Putamen (tissue), 1 donor: ENCODE measurements around the gene ARHGAP22.

ENCODE experiments used
- DNase-seq: peaks from one replicate; pipeline ENCODE4 v3.0.0-alpha.2; 2016; ENCODE audit warnings: low spot score

ARHGAP22 gene

DNA sequence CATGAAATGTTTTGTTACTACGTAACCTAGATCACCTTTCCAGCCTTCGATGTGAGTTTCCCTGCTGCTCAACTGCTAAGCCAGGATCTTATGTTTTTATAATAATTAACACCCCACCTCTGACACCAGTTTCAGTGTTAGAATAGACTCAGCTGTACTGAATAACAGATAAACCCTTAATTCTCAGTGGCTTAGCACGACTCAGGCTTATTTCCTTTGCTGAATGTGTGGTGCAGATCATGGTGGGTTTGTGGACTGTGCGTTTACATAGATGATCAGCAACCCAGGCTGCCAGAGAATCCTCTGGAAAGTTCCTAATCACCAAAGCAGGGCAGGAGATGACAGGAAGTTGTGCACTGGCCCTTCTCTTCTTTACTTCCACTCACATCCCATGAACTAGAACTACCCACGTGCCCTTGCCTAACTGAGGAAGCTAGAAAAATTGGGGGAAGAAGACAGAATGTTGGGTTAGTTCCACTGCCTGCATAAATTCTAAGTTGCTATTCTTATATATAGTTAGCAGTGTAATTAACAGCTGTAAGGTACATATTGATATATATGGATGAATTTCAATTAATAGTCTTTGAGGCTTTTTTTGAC, 186.6 kb downstream of the ARHGAP22 start:
- no peak for DNase-seq

DNA sequence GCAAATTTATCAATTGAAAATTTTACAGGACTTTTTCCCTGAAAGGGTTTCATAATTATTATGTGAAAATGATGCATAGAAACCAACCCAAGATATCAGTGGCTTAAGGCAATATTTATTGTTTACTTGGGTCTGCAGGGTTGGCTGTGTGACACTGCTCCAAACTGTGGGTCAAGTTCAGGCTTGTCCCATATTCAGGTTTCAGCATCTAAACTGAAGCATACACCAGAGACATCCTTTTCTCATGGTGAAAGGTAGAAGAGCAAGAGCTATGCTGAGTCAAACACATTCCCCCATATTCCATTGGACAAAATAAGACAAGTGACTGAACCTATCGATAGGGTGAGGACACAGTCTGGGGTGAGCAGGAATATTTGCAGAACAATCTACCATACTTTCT, 187.5 kb downstream of the ARHGAP22 start:
- no peak for DNase-seq

GRCh38 chr10:48416584-48417232, 188.2 kb downstream of the ARHGAP22 start:
- no peak for DNase-seq

DNA sequence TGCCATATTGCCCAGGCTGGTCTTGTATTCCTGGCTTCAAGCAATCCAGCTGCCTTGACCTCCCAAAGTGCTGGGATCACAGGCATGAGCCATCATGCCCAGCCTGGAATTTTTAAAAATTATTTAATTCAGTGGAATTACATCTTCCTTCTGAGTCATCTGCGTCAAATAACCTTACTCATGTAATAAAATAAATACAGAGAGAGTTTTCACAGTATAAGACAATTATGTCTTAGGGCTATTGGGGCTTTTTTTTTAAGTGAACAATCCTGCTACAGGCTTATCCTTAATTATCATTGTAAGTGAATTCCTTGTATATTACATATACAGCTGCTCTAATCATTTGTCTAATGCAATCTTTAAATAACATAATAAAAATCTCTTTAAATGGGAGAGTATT, 190.1 kb downstream of the ARHGAP22 start:
- no peak for DNase-seq

DNA sequence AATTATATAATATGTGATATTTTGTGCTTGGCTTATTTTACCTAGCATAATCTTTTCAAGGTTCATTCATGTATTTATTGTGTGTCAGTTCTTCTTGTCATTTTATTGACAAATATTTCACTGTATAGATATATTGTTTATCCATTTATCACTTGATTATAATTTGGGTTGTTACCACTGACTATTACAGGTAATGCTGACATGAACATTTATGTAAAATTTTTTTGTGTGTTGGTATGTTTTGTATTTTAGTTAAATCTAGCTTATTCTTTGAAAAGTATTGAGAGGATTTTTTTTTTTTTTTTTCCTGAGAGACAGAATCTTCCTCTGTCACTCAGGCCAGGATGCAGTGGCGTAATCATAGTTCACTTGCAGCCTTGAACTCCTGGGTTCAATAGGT, 190.7 kb downstream of the ARHGAP22 start:
- no peak for DNase-seq

DNA sequence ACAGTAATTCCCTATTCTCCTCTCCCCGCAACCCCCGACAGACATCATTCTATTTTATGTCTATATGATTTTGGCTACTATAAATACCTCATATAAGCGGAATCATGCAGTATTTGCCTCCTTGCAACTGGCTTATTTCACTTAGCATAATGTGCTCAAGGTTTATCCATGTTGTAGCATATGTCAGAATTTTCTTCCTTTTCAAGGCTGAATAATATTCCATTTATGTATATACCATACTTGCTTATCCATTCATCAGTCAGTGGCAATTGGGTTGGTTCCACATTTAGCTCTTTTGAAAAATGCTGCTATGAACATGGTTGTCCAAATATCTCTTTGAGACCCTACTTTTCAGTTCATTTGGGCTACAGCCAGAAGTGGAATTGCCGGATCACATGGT, 191.9 kb downstream of the ARHGAP22 start:
- DNase-seq = no peak

GRCh38 chr10:48412081-48412480, 192.8 kb downstream of the ARHGAP22 start:
- DNase-seq = no peak

DNA sequence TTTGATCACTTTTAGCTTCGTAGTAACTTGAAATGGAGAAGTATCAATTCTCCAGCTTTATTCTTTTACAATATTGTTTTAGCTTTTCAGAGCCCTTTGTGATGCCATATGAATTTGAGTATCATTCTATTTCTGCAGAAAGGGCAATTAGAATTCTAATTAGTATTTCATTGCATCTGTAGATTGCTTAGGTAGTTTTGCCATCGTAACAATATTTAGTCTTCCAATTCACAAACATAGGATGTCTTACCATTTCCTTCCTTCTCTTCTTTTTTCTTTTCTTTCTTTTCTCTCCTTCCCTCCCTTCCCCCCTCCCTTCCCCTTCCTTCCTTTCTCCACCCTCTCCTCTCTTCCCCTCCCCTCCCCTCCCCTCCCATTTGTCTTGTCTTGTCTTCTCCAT, 193.4 kb downstream of the ARHGAP22 start:
- no peak for DNase-seq

GRCh38 chr10:48410503-48410902, 194.4 kb downstream of the ARHGAP22 start:
- DNase-seq = no peak

- DNase-seq = no peak
These were observed 198.2 kb downstream of the ARHGAP22 start for GRCh38 chr10:48406658-48407057.

DNA sequence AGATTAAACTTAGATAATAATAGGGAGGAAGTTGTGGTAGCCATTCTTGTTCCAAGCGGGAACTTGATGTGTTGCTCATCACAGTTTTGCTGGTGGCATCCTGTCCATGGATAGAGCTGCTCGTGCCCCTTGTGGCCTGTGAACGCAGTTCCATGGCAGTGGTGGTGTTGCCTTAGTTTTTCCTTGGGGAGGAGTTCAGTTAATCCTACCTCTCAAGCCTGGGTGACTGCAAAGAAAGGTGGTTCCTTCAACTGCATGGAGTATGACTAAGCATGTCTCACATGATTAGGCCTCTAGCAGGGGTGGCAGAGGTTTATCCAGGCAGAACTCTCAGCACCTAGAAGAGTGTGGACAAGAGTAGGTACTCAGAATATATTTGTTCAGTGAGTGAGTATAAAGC, 198.7 kb downstream of the ARHGAP22 start:
- no peak for DNase-seq

- DNase-seq = no peak
These were observed 200.2 kb downstream of the ARHGAP22 start for GRCh38 chr10:48404646-48405045.

DNA sequence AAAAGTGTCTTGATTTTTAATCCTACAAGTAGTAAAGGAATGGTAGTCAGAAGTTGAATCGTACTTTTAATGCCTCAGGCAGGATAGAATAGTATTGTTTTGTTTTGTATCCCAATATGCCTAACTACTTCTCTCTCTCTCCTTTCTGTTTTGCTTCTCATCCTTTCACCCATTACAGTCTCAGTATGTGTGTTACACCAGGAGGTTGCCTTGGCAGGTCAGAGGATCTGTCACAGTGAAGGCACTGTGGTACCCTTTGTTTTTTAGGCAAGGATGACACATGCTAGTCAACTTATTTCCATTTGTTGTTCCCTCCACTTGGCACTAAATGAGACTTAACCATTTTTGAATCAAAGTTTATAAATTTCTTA, 204.0 kb downstream of the ARHGAP22 start:
- DNase-seq = no peak

DNA sequence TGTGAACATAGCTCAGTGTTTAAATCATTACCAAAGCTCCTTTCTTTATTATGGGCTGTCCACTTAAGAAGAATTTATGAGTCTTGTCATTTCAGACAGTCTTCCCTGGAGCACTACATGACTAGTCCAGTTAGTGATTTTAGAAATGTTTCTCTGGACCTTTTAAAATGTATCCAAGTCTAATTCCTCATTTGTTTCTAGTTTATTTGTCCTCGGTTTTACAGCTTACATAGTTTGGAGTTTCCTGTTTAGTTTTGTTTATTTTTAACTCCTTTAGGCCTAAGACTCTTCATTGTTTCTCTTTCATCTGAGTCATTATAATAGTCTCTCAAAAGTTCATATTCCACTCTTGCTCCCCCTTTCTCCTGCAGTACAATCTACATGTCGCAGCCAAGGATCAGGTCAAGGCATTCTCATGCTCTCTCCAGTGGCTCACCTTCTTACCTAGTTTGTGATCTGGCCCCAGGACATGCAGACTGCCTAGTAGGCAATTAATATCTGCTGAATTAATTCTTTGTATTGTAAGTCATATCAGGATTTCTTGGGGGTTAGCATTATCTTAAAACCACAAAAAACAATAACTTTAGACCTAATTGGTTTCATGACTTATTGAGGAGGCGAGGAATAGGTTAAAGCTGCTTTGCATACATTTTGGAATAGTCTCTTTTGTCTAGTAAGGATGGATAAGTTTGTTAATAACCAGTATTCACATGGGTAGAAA, 204.6 kb downstream of the ARHGAP22 start:
- no peak for DNase-seq

GRCh38 chr10:48399551-48399950, 205.3 kb downstream of the ARHGAP22 start:
- no peak for DNase-seq

DNA sequence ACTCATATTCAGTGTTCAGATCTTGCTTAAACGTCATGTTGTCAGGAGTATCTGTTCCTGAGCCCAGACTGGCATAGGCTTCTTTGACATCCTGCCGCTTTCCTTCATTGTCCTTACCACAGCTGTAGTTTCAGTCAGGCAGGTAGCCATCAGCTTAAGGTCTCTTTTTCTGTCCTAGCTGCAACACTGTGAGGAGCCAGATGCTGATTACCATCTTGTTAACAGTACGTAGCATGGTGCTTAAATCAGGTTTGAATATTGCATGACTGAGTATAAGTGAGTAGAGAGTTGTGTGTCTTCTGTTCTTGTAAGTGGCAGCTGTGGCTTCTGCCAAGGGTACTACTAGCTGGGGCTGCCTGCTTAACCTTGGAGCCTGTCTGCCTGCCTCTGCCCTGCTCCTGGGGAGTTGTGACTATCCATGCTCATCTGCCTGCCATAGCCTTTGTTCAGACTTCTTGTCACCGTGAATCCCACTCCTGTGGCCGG, 205.8 kb downstream of the ARHGAP22 start:
- DNase-seq = no peak

DNA sequence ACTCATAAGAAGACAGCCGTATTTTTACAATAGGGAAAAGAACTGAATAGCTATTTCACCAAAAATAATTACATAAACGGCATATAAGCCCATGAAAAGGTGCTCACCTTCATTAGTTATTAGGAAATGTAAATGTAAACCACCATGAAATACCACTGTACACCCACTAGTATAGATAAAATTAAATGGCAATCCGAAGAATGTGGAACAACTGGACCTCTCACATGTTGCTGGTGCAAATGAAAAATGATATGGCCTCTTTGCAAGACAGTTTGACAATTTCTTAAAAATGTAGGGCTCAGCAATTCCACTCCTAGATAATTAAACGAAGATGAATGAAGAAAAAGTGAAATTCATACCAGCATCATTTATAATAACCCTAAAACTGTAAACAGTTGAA, 206.6 kb downstream of the ARHGAP22 start:
- no peak for DNase-seq
